Middle frontal gyrus (tissue), 1 donor: ENCODE results near the gene FASTK.

Source experiments
- DNase-seq: peaks from one replicate; pipeline ENCODE4 v3.0.0-alpha.2; 2015; ENCODE audit warnings: low spot score; ENCODE audit errors: extremely low spot score

FASTK gene

GRCh38 chr7:151118108-151119054 is 37.8 kb upstream of the FASTK start:
- no peak for DNase-seq

- DNase-seq = no peak
Observed at GRCh38 chr7:151117565-151117964, 37.0 kb upstream of the FASTK start.

- no peak for DNase-seq
Observed at GRCh38 chr7:151116603-151117440, 36.2 kb upstream of the FASTK start.

GRCh38 chr7:151115836-151116418 is 35.3 kb upstream of the FASTK start:
- DNase-seq = no peak

GRCh38 chr7:151115121-151115835 is 34.7 kb upstream of the FASTK start:
- no peak for DNase-seq

GRCh38 chr7:151114151-151115090 is 33.8 kb upstream of the FASTK start:
- DNase-seq = no peak

- no peak for DNase-seq
Observed at GRCh38 chr7:151113344-151114150, 32.9 kb upstream of the FASTK start.

- DNase-seq = peak; percentile 45
Observed at GRCh38 chr7:151110941-151111645, 30.5 kb upstream of the FASTK start.

GRCh38 chr7:151110236-151110940 is 29.8 kb upstream of the FASTK start:
- DNase-seq = no peak

GRCh38 chr7:151109094-151110048 is 28.8 kb upstream of the FASTK start:
- no peak for DNase-seq

- DNase-seq = no peak
Observed at GRCh38 chr7:151107882-151108281, 27.3 kb upstream of the FASTK start.

- no peak for DNase-seq
Observed at GRCh38 chr7:151104411-151105235, 24.0 kb upstream of the FASTK start.

- no peak for DNase-seq
Observed at GRCh38 chr7:151103973-151104372, 23.4 kb upstream of the FASTK start.

- DNase-seq = no peak
Observed at GRCh38 chr7:151102991-151103390, 22.4 kb upstream of the FASTK start.

GRCh38 chr7:151101621-151102396 is 21.2 kb upstream of the FASTK start:
- DNase-seq = no peak
